Inferior parietal cortex (tissue), 1 donor: Measurements from ENCODE around the gene CFB.
"Not testable (repeated sequence)": the region's sequence is repeated elsewhere in the genome, so short reads cannot be mapped to it uniquely, and the experiment has no call there.

Experiments
- DNase-seq: peaks from one replicate; pipeline ENCODE4 v3.0.0-alpha.2; 2016; ENCODE audit errors: extremely low spot score

CFB gene

GRCh38 chr6:31911826-31912585 lies 33.9 kb upstream of the CFB start:
- no peak for DNase-seq

GRCh38 chr6:31915351-31915750 lies 30.5 kb upstream of the CFB start:
- no peak for DNase-seq

GRCh38 chr6:31915756-31916155 lies 30.1 kb upstream of the CFB start:
- DNase-seq = no peak

GRCh38 chr6:31918069-31918720 lies 27.7 kb upstream of the CFB start:
- DNase-seq = no peak

- DNase-seq = no peak
These were observed 26.1 kb upstream of the CFB start for GRCh38 chr6:31919624-31920303.

- no peak for DNase-seq
These were observed 25.1 kb upstream of the CFB start for GRCh38 chr6:31920811-31921210.

- DNase-seq = no peak
These were observed 23.0 kb upstream of the CFB start for GRCh38 chr6:31922942-31923341.

- no peak for DNase-seq
These were observed 18.5 kb upstream of the CFB start, which contains the start of gene C2 for GRCh38 chr6:31927242-31927862. TSS of gene C2 (plus strand) at chr6:31927717. CDS start at chr6:31927753, 36 bp downstream.

- DNase-seq = no peak
These were observed 17.8 kb upstream of the CFB start for GRCh38 chr6:31927863-31928671.

- DNase-seq = no peak
These were observed 17.3 kb upstream of the CFB start for GRCh38 chr6:31928672-31928939.

GRCh38 chr6:31930962-31931361 lies 14.9 kb upstream of the CFB start:
- no peak for DNase-seq

GRCh38 chr6:31932137-31932536 lies 13.8 kb upstream of the CFB start:
- not testable (repeated sequence) for DNase-seq

- no peak for DNase-seq
These were observed 12.4 kb upstream of the CFB start for GRCh38 chr6:31933537-31933936.

GRCh38 chr6:31935021-31935420 lies 10.9 kb upstream of the CFB start:
- no peak for DNase-seq

- no peak for DNase-seq
These were observed 10.1 kb upstream of the CFB start for GRCh38 chr6:31935823-31936222.

- no peak for DNase-seq
These were observed 5.6 kb upstream of the CFB start for GRCh38 chr6:31940256-31940664.

GRCh38 chr6:31943742-31944141 lies 2.2 kb upstream of the CFB start:
- DNase-seq = no peak

- no peak for DNase-seq
These were observed 765 bp upstream of the CFB start for GRCh38 chr6:31945154-31945506.

GRCh38 chr6:31946370-31946885 lies 533 bp downstream of the CFB start:
- no peak for DNase-seq

GRCh38 chr6:31947070-31947675 lies 1.3 kb downstream of the CFB start:
- DNase-seq = no peak

GRCh38 chr6:31947864-31948263 lies 2.0 kb downstream of the CFB start:
- no peak for DNase-seq
